GM06990 (cell line): ENCODE measurements around the gene BSCL2.

Experiments
- DNase-seq: peaks from one replicate; pipeline ENCODE4 v3.0.0-alpha.2; 2011; ENCODE audit not compliant: insufficient read length; ENCODE audit errors: extremely low read depth
- H3K27me3 ChIP-seq: replicated peaks from 2 replicates; pipeline ENCODE4 v1.6.0; 2011; ENCODE audit warnings: low read length; ENCODE audit not compliant: control insufficient read depth, insufficient read depth
- H3K36me3 ChIP-seq: 2 replicates; pipeline ENCODE4 v1.5.1; 2011; ENCODE audit warnings: low read length; ENCODE audit not compliant: control insufficient read depth, insufficient read depth
- H3K4me3 ChIP-seq: replicated peaks from 2 replicates; pipeline ENCODE4 v1.5.1; 2011; ENCODE audit warnings: low read depth, mild to moderate bottlenecking, control low read depth, low read length
- CTCF ChIP-seq: IDR thresholded peaks from 2 replicates; pipeline ENCODE4 v1.5.1; 2011; ENCODE audit warnings: low read length, control low read depth, mild to moderate bottlenecking, inconsistent platforms; ENCODE audit not compliant: insufficient read depth, poor library complexity, severe bottlenecking

The BSCL2 gene

GRCh38 chr11:62649486-62649885 is 57.7 kb downstream of the BSCL2 start:
- TF ChIP-seq CTCF, result no peak
- no peak for DNase-seq
- Histone ChIP-seq H3K27me3 (no peaks in the 10 kb centered on the region), H3K4me3 (no peak overlapping the region), H3K36me3 (peaks cover 19% of the 10 kb centered on the region)

- no peak for DNase-seq
- no peak overlapping the region for H3K4me3 ChIP-seq
- no peaks in the 10 kb centered on the region for H3K27me3 ChIP-seq
- TF ChIP-seq CTCF, result no peak
- H3K36me3 ChIP-seq, result peaks cover 19% of the 10 kb centered on the region
Observed at GRCh38 chr11:62648967-62649364, 58.3 kb downstream of the BSCL2 start.

GRCh38 chr11:62648185-62648966 is 58.8 kb downstream of the BSCL2 start:
- no peak for DNase-seq
- H3K36me3 ChIP-seq, result peaks cover 19% of the 10 kb centered on the region
- no peak for TF ChIP-seq CTCF
- H3K4me3 ChIP-seq, result no peak overlapping the region
- no peaks in the 10 kb centered on the region for H3K27me3 ChIP-seq

- H3K27me3 ChIP-seq, result no peaks in the 10 kb centered on the region
- DNase-seq, result no peak
- TF ChIP-seq CTCF, result no peak
- H3K4me3 ChIP-seq, result no peak overlapping the region
- peaks cover 19% of the 10 kb centered on the region for H3K36me3 ChIP-seq
Observed at GRCh38 chr11:62647609-62648005, 59.6 kb downstream of the BSCL2 start.

- Histone ChIP-seq H3K36me3 (peaks cover 19% of the 10 kb centered on the region), H3K27me3 (no peaks in the 10 kb centered on the region), H3K4me3 (no peak overlapping the region)
- no peak for TF ChIP-seq CTCF
- no peak for DNase-seq
Observed at GRCh38 chr11:62646825-62647608, 60.2 kb downstream of the BSCL2 start.
